Measurements from ENCODE around the gene FBXL20.
"Not testable (repeated sequence)": the region's sequence is repeated elsewhere in the genome, so short reads cannot be mapped to it uniquely, and the experiment has no call there.

FBXL20 gene

GRCh38 chr17:39360537-39360936 is 40.9 kb downstream of the FBXL20 start:
- no peak overlapping the region for H3K27ac Mint-ChIP-seq
- H3K9me3 Mint-ChIP-seq: no peaks in the 10 kb centered on the region
- no peaks in the 10 kb centered on the region for H3K4me1 Mint-ChIP-seq
- CTCF ChIA-PET: no interaction called here
- DNase-seq: no peak
- no peak overlapping the region for H3K4me3 Mint-ChIP-seq
- H3K27me3 Mint-ChIP-seq: no peaks in the 10 kb centered on the region
- no peaks in the 10 kb centered on the region for H3K36me3 Mint-ChIP-seq

GRCh38 chr17:39359994-39360393 is 41.4 kb downstream of the FBXL20 start:
- no peak for DNase-seq
- CTCF ChIA-PET: no interaction called here
- Mint-ChIP-seq H3K4me3 (no peak overlapping the region), H3K4me1 (no peaks in the 10 kb centered on the region), H3K27ac (no peak overlapping the region), H3K27me3 (no peaks in the 10 kb centered on the region), H3K36me3 (no peaks in the 10 kb centered on the region), H3K9me3 (no peaks in the 10 kb centered on the region)

- H3K9me3 Mint-ChIP-seq: no peaks in the 10 kb centered on the region
- H3K27me3 Mint-ChIP-seq: no peaks in the 10 kb centered on the region
- no peaks in the 10 kb centered on the region for H3K36me3 Mint-ChIP-seq
- DNase-seq: no peak
- no peak overlapping the region for H3K4me3 Mint-ChIP-seq
- no peaks in the 10 kb centered on the region for H3K4me1 Mint-ChIP-seq
- CTCF ChIA-PET: no interaction called here
- H3K27ac Mint-ChIP-seq: no peak overlapping the region
These were observed 43.4 kb downstream of the FBXL20 start for GRCh38 chr17:39357986-39358385.

GRCh38 chr17:39357488-39357887 is 43.9 kb downstream of the FBXL20 start:
- CTCF ChIA-PET: no interaction called here
- no peak overlapping the region for H3K4me3 Mint-ChIP-seq
- no peak for DNase-seq
- no peaks in the 10 kb centered on the region for H3K27me3 Mint-ChIP-seq
- H3K9me3 Mint-ChIP-seq: no peaks in the 10 kb centered on the region
- no peaks in the 10 kb centered on the region for H3K36me3 Mint-ChIP-seq
- H3K27ac Mint-ChIP-seq: no peak overlapping the region
- no peaks in the 10 kb centered on the region for H3K4me1 Mint-ChIP-seq

GRCh38 chr17:39352986-39353385 is 48.4 kb downstream of the FBXL20 start:
- no peaks in the 10 kb centered on the region for H3K36me3 Mint-ChIP-seq
- H3K27me3 Mint-ChIP-seq: no peaks in the 10 kb centered on the region
- DNase-seq: no peak
- H3K4me3 Mint-ChIP-seq: no peak overlapping the region
- H3K9me3 Mint-ChIP-seq: no peaks in the 10 kb centered on the region
- H3K27ac Mint-ChIP-seq: no peak overlapping the region
- CTCF ChIA-PET: no interaction called here
- no peaks in the 10 kb centered on the region for H3K4me1 Mint-ChIP-seq

- no peaks in the 10 kb centered on the region for H3K27me3 Mint-ChIP-seq
- no peak for DNase-seq
- H3K9me3 Mint-ChIP-seq: no peaks in the 10 kb centered on the region
- H3K4me3 Mint-ChIP-seq: no peak overlapping the region
- CTCF ChIA-PET: no interaction called here
- H3K27ac Mint-ChIP-seq: no peak overlapping the region
- H3K36me3 Mint-ChIP-seq: no peaks in the 10 kb centered on the region
- no peaks in the 10 kb centered on the region for H3K4me1 Mint-ChIP-seq
These were observed 48.9 kb downstream of the FBXL20 start for GRCh38 chr17:39352511-39352910.

GRCh38 chr17:39351508-39351907 is 49.9 kb downstream of the FBXL20 start:
- Mint-ChIP-seq H3K4me1 (no peaks in the 10 kb centered on the region), H3K27me3 (no peaks in the 10 kb centered on the region), H3K36me3 (no peaks in the 10 kb centered on the region), H3K9me3 (no peaks in the 10 kb centered on the region), H3K27ac (no peak overlapping the region), H3K4me3 (no peak overlapping the region)
- no peak for DNase-seq
- CTCF ChIA-PET: no interaction called here

- Mint-ChIP-seq H3K27ac (no peak overlapping the region), H3K9me3 (no peaks in the 10 kb centered on the region), H3K27me3 (no peaks in the 10 kb centered on the region), H3K4me3 (no peak overlapping the region), H3K4me1 (no peaks in the 10 kb centered on the region), H3K36me3 (no peaks in the 10 kb centered on the region)
- DNase-seq: no peak
- CTCF ChIA-PET: interaction anchor here (0.7 kb wide), 1 partner anchor 23 kb away, joined by 3 read pairs; no protein-coding TSS in a partner anchor
These were observed 52.2 kb downstream of the FBXL20 start for GRCh38 chr17:39349246-39349645.

- H3K36me3 Mint-ChIP-seq, H3K9me3 Mint-ChIP-seq, H3K27me3 Mint-ChIP-seq, H3K27ac Mint-ChIP-seq, DNase-seq, H3K4me3 Mint-ChIP-seq, H3K4me1 Mint-ChIP-seq, CTCF ChIA-PET: not testable (repeated sequence)
These were observed 54.6 kb downstream of the FBXL20 start for GRCh38 chr17:39346863-39347262.

- no peaks in the 10 kb centered on the region for H3K4me1 Mint-ChIP-seq
- no peaks in the 10 kb centered on the region for H3K36me3 Mint-ChIP-seq
- no peak overlapping the region for H3K4me3 Mint-ChIP-seq
- H3K9me3 Mint-ChIP-seq: no peaks in the 10 kb centered on the region
- H3K27ac Mint-ChIP-seq: no peak overlapping the region
- no peak for DNase-seq
- CTCF ChIA-PET: no interaction called here
- H3K27me3 Mint-ChIP-seq: no peaks in the 10 kb centered on the region
These were observed 59.9 kb downstream of the FBXL20 start for GRCh38 chr17:39341541-39341940.

GRCh38 chr17:39340731-39341130 is 60.7 kb downstream of the FBXL20 start:
- H3K4me3 Mint-ChIP-seq: no peak overlapping the region
- DNase-seq: no peak
- no peaks in the 10 kb centered on the region for H3K4me1 Mint-ChIP-seq
- no peaks in the 10 kb centered on the region for H3K27me3 Mint-ChIP-seq
- H3K27ac Mint-ChIP-seq: no peak overlapping the region
- CTCF ChIA-PET: no interaction called here
- H3K36me3 Mint-ChIP-seq: peaks cover 4% of the 10 kb centered on the region
- no peaks in the 10 kb centered on the region for H3K9me3 Mint-ChIP-seq

- CTCF ChIA-PET: no interaction called here
These were observed 62.2 kb downstream of the FBXL20 start for GRCh38 chr17:39339272-39339671.

GRCh38 chr17:39337649-39338048 is 63.8 kb downstream of the FBXL20 start:
- H3K36me3 Mint-ChIP-seq, H3K27ac Mint-ChIP-seq, CTCF ChIA-PET, H3K4me1 Mint-ChIP-seq, H3K9me3 Mint-ChIP-seq, H3K27me3 Mint-ChIP-seq, DNase-seq, H3K4me3 Mint-ChIP-seq: not testable (repeated sequence)

More at GRCh38 chr17:39339272-39339671, 62.2 kb downstream of the FBXL20 start:
- no peak overlapping the region for H3K4me3 Mint-ChIP-seq
- no peaks in the 10 kb centered on the region for H3K9me3 Mint-ChIP-seq
- peaks cover 4% of the 10 kb centered on the region for H3K36me3 Mint-ChIP-seq
- no peaks in the 10 kb centered on the region for H3K4me1 Mint-ChIP-seq
- DNase-seq: no peak
- H3K27me3 Mint-ChIP-seq: no peaks in the 10 kb centered on the region
- H3K27ac Mint-ChIP-seq: no peak overlapping the region

GRCh38 chr17:39335704-39336223 is 65.7 kb downstream of the FBXL20 start:
- Mint-ChIP-seq H3K36me3 (peaks cover 4% of the 10 kb centered on the region), H3K27me3 (no peaks in the 10 kb centered on the region), H3K9me3 (no peaks in the 10 kb centered on the region), H3K4me1 (no peaks in the 10 kb centered on the region), H3K27ac (no peak overlapping the region), H3K4me3 (no peak overlapping the region)
- DNase-seq: no peak
- CTCF ChIA-PET: interaction anchor here (0.7 kb wide), 1 partner anchor 161 kb away, joined by 3 read pairs; no protein-coding TSS in a partner anchor

- H3K9me3 Mint-ChIP-seq, H3K27me3 Mint-ChIP-seq, H3K4me1 Mint-ChIP-seq, H3K27ac Mint-ChIP-seq, H3K36me3 Mint-ChIP-seq, H3K4me3 Mint-ChIP-seq, CTCF ChIA-PET, DNase-seq: not testable (repeated sequence)
These were observed 67.2 kb downstream of the FBXL20 start for GRCh38 chr17:39334008-39334744.

Data from activated naive CD4-positive, alpha-beta T cell treated with anti-CD3 and anti-CD28 coated beads, Interleukin-2, amount 10 ng/mL, durations not matched to agents 7 days and 5 days (primary cell).